Effector CD8-positive, alpha-beta T cell (primary cell): ENCODE measurements around the gene OGFOD1.

Experiments used
- DNase-seq: peaks from one replicate; lab custom pipeline; 2025; lab: John Stamatoyannopoulos, UW
- total RNA-seq, 4 experiments: gene quantifications; one replicate each; lab custom pipeline; 2026; lab: John Stamatoyannopoulos, UW

OGFOD1 gene
- 60.6 to 93.3 (median 79.3) reads per million in 4 experiments for total RNA-seq

- DNase-seq, result peak; percentile 82
These were observed at the start of gene OGFOD1, which contains the start of gene NUDT21 for GRCh38 chr16:56450986-56451752. Gene OGFOD1, plus strand, starts transcription at chr16:56451554. Its CDS starts 59 bp downstream, at chr16:56451613. Gene NUDT21, minus strand, starts transcription at chr16:56451332. Its CDS starts 130 bp downstream, at chr16:56451202.

- no peak for DNase-seq
These were observed 45.2 kb upstream of the OGFOD1 start for GRCh38 chr16:56405977-56406672.

- no peak for DNase-seq
These were observed 42.8 kb upstream of the OGFOD1 start for GRCh38 chr16:56408379-56409098.

GRCh38 chr16:56409195-56409594, 42.2 kb upstream of the OGFOD1 start:
- no peak for DNase-seq

GRCh38 chr16:56411123-56411522, 40.2 kb upstream of the OGFOD1 start:
- no peak for DNase-seq

- no peak for DNase-seq
These were observed 39.7 kb upstream of the OGFOD1 start for GRCh38 chr16:56411624-56412023.

GRCh38 chr16:56413381-56413780, 38.0 kb upstream of the OGFOD1 start:
- DNase-seq, result no peak

- DNase-seq, result no peak
These were observed 37.0 kb upstream of the OGFOD1 start for GRCh38 chr16:56414366-56414765.

GRCh38 chr16:56415875-56416274, 35.5 kb upstream of the OGFOD1 start:
- DNase-seq, result no peak

- no peak for DNase-seq
These were observed 34.2 kb upstream of the OGFOD1 start for GRCh38 chr16:56417138-56417537.

- no peak for DNase-seq
These were observed 31.4 kb upstream of the OGFOD1 start for GRCh38 chr16:56419740-56420548.

GRCh38 chr16:56420613-56421012, 30.7 kb upstream of the OGFOD1 start:
- no peak for DNase-seq

- no peak for DNase-seq
These were observed 30.0 kb upstream of the OGFOD1 start for GRCh38 chr16:56421313-56421712.

GRCh38 chr16:56421976-56422669, 29.2 kb upstream of the OGFOD1 start:
- DNase-seq, result no peak

GRCh38 chr16:56422896-56423441, 28.4 kb upstream of the OGFOD1 start:
- no peak for DNase-seq

GRCh38 chr16:56423584-56424403, 27.6 kb upstream of the OGFOD1 start:
- no peak for DNase-seq

- no peak for DNase-seq
These were observed 27.0 kb upstream of the OGFOD1 start for GRCh38 chr16:56424404-56424764.

GRCh38 chr16:56424791-56425438, 26.4 kb upstream of the OGFOD1 start:
- DNase-seq, result peak; percentile 27

- peak; percentile 46 for DNase-seq
These were observed 25.9 kb upstream of the OGFOD1 start, which contains the start of gene AMFR for GRCh38 chr16:56425439-56425832. Gene AMFR, minus strand, starts transcription at chr16:56425545. Its CDS starts 218 bp downstream, at chr16:56425327.
